GM12865 (cell line): ENCODE data around the gene TANC1.
A peak's percentile ranks its signal among the peaks of the same experiment; 100 is the strongest.

Source experiments
- DNase-seq: peaks from one replicate; pipeline ENCODE4 v3.0.0; 2010; ENCODE audit warnings: low read depth
- H3K4me3 ChIP-seq: 2 replicates; pipeline ENCODE4 v1.5.1; 2011; ENCODE audit warnings: mild to moderate bottlenecking, low read depth, low read length, control low read depth
- CTCF ChIP-seq: IDR thresholded peaks from 2 replicates; pipeline ENCODE4 v1.5.1; 2011; ENCODE audit warnings: low read length, control low read depth, low read depth, inconsistent platforms; ENCODE audit not compliant: insufficient read depth; ENCODE audit errors: missing control alignments

Gene TANC1

DNA sequence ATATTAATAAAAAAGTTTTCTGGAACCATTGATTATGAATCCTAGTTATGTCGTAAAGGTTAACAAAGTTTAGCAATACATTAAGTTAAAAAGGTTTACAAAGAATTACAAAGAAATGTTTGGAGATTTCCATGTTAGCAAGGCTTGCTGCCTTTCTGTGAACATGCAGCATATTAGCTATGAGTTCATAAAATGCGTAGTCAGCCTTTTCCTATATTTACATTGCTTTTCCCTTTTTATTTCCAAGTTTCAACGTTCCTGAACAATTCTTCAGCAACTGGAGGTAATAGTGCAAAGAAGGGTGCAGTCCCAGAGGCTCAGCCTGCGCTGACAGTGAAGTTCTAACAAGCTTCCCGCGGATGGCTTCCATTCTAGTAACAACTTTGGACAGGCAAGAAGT is 266.4 kb downstream of the TANC1 start:
- no peak overlapping the region for H3K4me3 ChIP-seq
- no peak for DNase-seq
- no peak for TF ChIP-seq CTCF

- no peak overlapping the region for H3K4me3 ChIP-seq
- DNase-seq: no peak
- no peak for TF ChIP-seq CTCF
Measured at GRCh38 chr2:159243529-159243928, 275.1 kb downstream of the TANC1 start.

GRCh38 chr2:159246325-159246988 is 278.0 kb downstream of the TANC1 start:
- no peak for DNase-seq
- no peak overlapping the region for H3K4me3 ChIP-seq
- no peak for TF ChIP-seq CTCF

DNA sequence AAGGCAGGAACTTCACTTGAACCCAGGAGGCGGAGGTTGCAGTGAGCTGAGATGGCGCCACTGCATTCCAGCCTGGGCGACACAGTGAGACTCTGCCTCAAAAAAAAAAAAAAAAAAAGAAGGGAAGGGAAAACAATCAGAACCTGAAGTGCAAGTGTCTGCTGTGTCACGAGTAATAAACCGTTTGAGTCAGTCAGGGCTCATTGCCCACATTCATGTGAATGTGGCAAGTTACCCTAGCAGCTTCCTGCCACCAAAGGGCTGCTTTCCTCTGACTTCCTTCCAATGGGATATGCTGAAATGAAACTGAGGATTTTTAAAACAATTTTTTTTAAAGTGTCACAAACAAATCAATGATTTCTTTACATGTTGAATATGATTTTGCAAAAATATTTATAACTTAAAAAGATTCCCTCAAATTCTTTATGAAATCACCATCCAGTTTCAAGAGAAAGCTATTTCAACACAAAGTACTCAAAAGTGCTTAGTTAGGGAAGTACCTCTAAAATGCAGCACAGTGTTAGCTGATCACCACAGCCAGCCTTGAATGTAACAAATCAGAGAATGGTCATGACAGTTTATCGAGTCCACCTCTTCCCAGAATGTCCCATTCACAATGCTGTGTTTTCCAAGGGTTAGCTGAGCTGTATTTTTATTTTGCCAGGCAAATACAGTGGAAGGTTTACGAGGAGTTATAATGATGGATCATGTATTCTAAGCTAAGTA is 281.7 kb downstream of the TANC1 start:
- no peak overlapping the region for H3K4me3 ChIP-seq
- peak; percentile 24 for DNase-seq
- no peak for TF ChIP-seq CTCF

GRCh38 chr2:159251296-159252173 is 283.1 kb downstream of the TANC1 start:
- DNase-seq: no peak
- H3K4me3 ChIP-seq: no peak overlapping the region
- no peak for TF ChIP-seq CTCF

GRCh38 chr2:159252905-159253304 is 284.5 kb downstream of the TANC1 start:
- H3K4me3 ChIP-seq: no peak overlapping the region
- no peak for TF ChIP-seq CTCF
- no peak for DNase-seq
